ENCODE results near the gene LRRTM2.
A peak's percentile ranks its signal among the peaks of the same experiment; 100 is the strongest.

The LRRTM2 gene

DNA sequence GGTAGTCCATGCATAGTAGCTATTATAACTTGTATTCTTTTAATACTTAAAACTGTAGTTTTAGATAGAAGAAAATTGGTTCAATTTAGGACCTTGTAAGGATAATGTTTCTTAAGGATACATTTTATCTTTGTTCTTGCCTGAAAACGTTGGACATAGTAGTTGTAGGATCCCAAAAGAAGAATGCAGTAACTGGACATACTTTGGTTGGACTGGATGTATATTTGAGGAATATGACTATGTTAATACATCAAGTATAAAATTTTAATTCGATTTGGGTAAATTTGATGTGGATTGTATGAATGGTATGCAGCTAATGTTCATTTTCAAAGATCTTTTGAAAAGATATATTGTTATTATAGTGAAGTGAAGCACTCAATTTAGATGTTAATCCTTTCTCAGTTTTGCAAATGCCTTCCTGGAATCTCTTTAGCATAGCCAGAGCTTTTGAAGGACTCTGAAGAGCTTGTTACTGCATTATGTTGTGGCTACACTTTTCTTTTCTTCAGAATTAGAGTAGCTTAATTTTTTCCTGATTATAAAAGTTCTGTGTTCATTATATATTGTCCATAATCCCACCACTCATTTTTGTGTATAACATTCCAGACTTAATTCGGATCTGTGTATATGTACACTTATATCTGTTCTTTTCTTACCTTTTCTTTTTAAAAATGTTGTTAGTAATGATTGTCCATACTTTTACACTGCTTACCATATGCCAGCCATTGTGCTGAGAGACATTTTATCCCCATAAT lies 41.2 kb downstream of the LRRTM2 start:
- no peak for DNase-seq

DNA sequence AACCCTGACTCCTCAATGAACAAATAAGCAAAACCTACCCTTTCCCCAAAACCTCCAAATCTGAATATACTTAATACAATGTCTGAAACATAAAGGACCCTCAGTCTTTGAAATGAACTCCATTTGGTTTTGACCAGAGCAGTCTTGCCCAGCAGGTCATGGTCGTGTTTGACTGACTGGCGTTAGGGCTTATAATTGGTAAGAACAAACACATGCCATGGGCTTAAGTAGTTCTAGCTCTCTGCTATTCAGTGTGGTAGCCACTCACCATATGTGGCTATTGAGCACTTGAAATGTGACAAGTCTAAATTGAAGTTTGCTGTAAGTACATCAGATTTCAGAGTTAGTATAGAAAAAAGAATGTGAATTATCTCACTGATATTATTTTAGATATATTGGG lies 42.1 kb downstream of the LRRTM2 start:
- no peak for DNase-seq

DNA sequence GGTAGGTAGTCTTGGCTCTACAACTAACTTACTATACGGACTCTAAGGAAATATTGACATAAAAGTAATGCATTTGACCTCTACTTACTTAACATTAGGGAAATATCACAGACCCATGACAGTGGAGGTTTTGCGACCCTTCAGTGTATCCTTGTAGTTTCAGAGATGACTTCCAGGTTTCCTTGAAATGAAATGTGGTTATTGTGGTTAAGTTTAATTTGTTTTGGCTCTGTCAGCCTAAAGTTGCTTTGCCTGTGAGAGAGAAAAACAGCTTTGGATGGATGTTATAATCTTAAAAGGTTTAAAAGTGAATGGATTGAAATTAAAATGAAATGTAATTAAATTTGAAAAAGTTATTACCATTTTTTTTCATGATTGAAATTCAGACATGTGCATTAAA lies 42.9 kb downstream of the LRRTM2 start:
- DNase-seq, result no peak

DNA sequence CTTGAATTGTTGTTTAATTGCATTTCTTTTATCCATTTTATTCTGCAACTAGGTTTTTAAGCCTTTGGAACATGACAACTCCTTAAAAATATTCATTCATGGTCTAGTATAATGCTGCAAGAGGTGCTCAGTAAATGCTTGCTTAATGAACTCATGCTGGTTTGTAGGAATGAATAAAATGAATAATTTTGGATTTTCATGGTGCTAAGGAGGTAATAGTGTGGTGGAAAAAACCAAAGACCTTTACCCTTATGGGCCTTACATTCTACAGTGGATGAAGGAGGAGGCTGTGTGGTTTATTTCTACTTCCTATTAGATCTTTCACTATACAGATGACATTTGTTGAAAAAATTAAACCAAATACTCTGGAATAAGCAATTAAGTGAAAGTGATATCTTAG lies 43.4 kb downstream of the LRRTM2 start:
- DNase-seq, result no peak

DNA sequence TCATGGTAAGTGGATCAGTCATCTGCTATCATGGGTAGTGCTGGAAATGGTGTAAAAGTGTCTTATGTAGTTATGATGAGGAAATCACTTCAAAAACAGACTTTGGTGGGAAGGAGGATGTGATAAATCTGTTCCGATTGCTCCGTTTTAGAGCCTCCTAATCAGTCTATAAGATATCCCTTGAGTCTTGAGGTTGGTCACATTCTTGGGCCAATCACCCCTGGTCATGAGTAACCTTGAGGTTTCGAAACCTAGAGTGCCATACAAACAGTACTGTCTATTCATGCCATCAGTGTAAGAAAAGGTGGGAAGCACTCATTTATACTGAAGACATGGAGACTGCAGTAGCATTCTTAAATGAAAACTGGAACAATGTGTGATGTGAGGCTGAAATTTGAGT lies 45.8 kb downstream of the LRRTM2 start:
- peak; percentile 19 to 24 (median 21) for DNase-seq

DNA sequence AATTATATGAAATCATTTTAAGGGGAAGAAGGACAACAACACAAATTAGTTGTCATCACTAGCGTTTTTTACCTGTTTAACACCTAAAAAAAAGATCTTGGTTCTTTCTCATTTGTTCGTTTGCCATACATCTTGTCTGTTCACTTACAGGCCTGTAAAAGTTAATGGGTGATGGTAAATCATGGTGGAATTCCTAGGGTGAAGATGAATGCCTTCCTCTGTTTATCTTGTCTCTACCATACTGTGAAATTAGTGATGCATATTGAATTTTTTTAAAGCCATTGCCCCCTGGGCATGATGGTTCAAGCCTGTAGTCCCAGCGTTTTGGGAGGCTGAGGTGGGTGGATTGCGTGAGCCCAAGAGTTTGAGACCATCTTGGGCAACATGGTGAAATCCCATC lies 46.6 kb downstream of the LRRTM2 start:
- no peak for DNase-seq

DNA sequence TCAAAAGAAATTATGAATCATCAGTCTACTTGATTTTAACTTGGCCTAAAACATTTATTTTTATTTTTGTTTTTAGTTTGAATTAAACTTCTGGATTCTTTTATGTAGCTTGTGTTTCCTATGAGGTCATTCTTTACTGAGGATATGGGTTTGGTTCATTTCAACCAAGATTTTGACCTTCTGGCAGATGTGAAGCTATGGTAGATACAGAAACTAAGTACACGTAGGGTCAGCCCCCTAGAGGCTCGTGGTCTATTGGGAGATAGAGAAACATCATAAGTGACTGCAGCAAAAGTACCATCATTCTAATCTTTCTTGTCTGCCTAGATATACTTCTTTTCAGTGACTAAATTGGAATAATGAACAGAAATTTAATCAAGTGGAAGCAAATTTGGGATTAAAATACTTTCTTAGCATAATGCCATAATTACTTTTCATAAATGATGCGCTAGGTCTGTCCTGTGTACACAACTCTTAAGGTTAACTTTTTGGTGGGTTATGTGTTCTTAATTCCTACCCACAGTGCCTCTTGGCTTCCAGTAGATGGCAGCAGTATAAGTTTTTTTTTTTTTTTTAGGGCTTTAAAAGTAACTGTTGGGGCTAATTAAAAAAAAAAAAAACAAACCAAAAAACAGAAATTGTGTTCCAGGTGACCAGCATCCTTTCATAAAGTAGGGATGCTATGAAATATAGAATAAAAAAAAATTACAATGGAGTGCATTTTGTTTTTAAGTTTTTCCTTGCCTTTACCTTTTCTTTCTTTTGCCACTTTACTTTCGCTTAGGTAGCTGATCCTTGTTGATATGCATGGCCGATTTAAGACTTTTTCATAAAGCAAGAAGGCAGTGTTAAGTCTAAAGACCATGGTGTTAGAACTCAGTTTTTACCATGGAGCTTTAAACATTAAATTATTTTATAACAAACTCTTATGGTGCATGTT lies 49.9 kb downstream of the LRRTM2 start:
- peak; percentile 33 to 43 (median 38) for DNase-seq

DNA sequence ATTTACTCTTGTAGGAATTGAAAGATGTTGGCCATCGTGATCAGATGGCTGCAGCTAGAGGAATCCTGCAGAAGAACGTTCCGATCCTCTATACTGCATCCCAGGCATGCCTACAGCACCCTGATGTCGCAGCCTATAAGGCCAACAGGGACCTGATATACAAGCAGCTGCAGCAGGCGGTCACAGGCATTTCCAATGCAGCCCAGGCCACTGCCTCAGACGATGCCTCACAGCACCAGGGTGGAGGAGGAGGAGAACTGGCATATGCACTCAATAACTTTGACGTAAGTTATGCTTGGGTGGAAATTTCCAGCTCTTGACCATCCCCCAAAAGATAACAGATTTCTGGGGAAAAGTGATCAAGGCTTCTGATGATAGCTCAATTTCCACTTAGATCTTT lies 50.6 kb downstream of the LRRTM2 start:
- DNase-seq, result no peak

DNA sequence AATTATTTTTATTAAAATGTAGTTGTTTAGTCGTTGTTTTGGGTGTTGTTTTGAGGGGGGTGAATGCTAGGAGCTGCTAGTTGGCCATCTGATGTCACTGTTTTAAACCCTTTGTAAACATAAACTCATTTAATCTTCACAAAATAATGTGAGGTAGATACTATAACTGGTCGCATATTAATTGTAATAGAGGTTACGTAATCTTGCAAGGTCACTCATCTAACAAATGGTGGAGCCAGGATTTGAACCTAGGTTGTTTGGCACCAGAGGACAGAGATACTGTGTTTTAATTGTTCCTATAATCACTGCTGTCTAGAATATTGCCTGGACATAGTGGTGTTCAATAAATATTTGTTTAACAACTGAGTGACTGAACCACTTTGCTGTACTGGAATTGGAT lies 54.4 kb downstream of the LRRTM2 start:
- no peak for DNase-seq

DNA sequence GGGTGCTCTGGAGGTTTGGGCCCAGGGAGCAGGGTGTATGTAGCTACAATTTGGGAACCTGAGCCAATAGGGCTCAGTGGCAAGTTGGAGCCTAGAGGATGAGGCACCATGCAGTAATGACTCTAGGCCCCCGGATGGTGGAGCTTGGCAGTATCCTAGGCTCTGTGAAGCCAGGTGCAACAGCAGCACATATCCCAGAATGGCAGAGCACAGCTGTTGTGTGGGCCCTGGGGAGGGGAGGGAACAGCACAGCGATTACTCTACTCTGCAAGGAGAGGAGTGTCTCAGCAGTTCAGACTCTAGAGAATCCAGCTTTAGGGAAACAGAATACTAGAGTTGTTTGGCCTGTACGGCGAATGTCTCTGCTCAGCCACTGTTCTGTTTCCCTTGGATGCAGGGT lies 56.1 kb downstream of the LRRTM2 start:
- DNase-seq, result no peak
